Neural cell (in vitro differentiated cells): ENCODE results near the gene ABCG5. TPM values are rescaled to one million over a fixed set of nuclear protein-coding genes. Genes with fewer than 3 reads are reported as not detected.

Experiments
- H2AFZ ChIP-seq: fragments of 200-600, 300-800 bp; sonication (generic), shearing (Covaris generic); 2 replicates; pipeline ENCODE4 v1.6.0; 2014; ENCODE audit warnings: low read depth, mild to moderate bottlenecking, antibody characterized with exemption, low read length, moderate library complexity
- H3F3A ChIP-seq: fragments of 200-600 bp; shearing (Covaris generic); 2 replicates; pipeline ENCODE4 v1.6.1; 2016; ENCODE audit warnings: mild to moderate bottlenecking, moderate library complexity, mixed read lengths, antibody characterized with exemption, low read length; ENCODE audit not compliant: insufficient read depth, poor library complexity, severe bottlenecking
- H3K27ac ChIP-seq: fragments of 200-600, 300-800 bp; sonication (generic), shearing (Covaris generic); 2 replicates; pipeline ENCODE4 v1.5.1; 2014; ENCODE audit warnings: mild to moderate bottlenecking, low read length, moderate library complexity
- H3K27me3 ChIP-seq: fragments of 300-800, 200-600 bp; sonication (generic), shearing (Covaris generic); 2 replicates; pipeline ENCODE4 v1.6.0; 2014; ENCODE audit warnings: mild to moderate bottlenecking, low read depth, low read length, moderate library complexity; ENCODE audit not compliant: insufficient read depth
- H3K36me3 ChIP-seq: fragments of 300-800, 200-600 bp; sonication (generic), shearing (Covaris generic); 2 replicates; pipeline ENCODE4 v1.5.1; 2014; ENCODE audit warnings: mild to moderate bottlenecking, antibody characterized with exemption, low read length, moderate library complexity; ENCODE audit not compliant: insufficient read depth
- H3K4me2 ChIP-seq: fragments of 300-800, 200-600 bp; sonication (generic), shearing (Covaris generic); 2 replicates; pipeline ENCODE4 v1.6.0; 2014; ENCODE audit warnings: mild to moderate bottlenecking, low read length
- H3K4me3 ChIP-seq: fragments of 300-800, 200-600 bp; sonication (generic), shearing (Covaris generic); 2 replicates; pipeline ENCODE4 v1.5.1; 2014; ENCODE audit warnings: mild to moderate bottlenecking, low read length, moderate library complexity
- H3K79me2 ChIP-seq: fragments of 200-600 bp; shearing (Covaris generic); replicated peaks from 2 replicates; pipeline ENCODE4 v1.6.0; 2014; ENCODE audit warnings: mild to moderate bottlenecking, low read length, moderate library complexity; ENCODE audit not compliant: insufficient read depth
- H3K9ac ChIP-seq: fragments of 300-800, 200-600 bp; sonication (generic), shearing (Covaris generic); 2 replicates; pipeline ENCODE4 v1.6.1; 2016; ENCODE audit warnings: mild to moderate bottlenecking, low read length, mixed read lengths
- H3K9me2 ChIP-seq: fragments of 200-600 bp; shearing (Covaris generic); 2 replicates; pipeline ENCODE4 v1.6.1; 2016; ENCODE audit warnings: mild to moderate bottlenecking, low read length, mixed read lengths; ENCODE audit not compliant: insufficient read depth
- H3K9me3 ChIP-seq: fragments of 200-600, 300-800 bp; sonication (generic), shearing (Covaris generic); 2 replicates; pipeline ENCODE4 v1.6.1; 2016; ENCODE audit warnings: mild to moderate bottlenecking, mixed run types, low read length, moderate library complexity, mixed read lengths
- H4K20me1 ChIP-seq: fragments of 200-600 bp; shearing (Covaris generic); 2 replicates; pipeline ENCODE4 v1.6.1; 2016; ENCODE audit warnings: mild to moderate bottlenecking, mixed run types; ENCODE audit not compliant: insufficient read depth
- EP300 ChIP-seq: fragments of 450-650 bp; conservative IDR thresholded peaks from 2 replicates; pipeline ENCODE4 v1.6.1; 2014; ENCODE audit warnings: antibody characterized with exemption, mild to moderate bottlenecking, moderate library complexity; ENCODE audit not compliant: poor library complexity, severe bottlenecking
- EZH2 ChIP-seq: fragments of 200-600, 300-800 bp; shearing (Covaris generic), sonication (generic); IDR thresholded peaks from 2 replicates; pipeline ENCODE4 v1.6.1; 2014; ENCODE audit warnings: antibody characterized with exemption, low read length, borderline replicate concordance, mild to moderate bottlenecking; ENCODE audit not compliant: insufficient read depth, poor library complexity, severe bottlenecking
- MXI1 ChIP-seq: fragments of 450-650 bp; conservative IDR thresholded peaks from 2 replicates; pipeline ENCODE4 v1.6.1; 2014; ENCODE audit warnings: antibody characterized with exemption, mild to moderate bottlenecking; ENCODE audit not compliant: poor library complexity, severe bottlenecking
- POLR2AphosphoS5 ChIP-seq: IDR thresholded peaks from 2 replicates; pipeline ENCODE4 v1.6.1; 2012
- RAD21 ChIP-seq: fragments of 450-650 bp; conservative IDR thresholded peaks from 2 replicates; pipeline ENCODE4 v1.6.1; 2014; ENCODE audit warnings: antibody characterized with exemption, mild to moderate bottlenecking, moderate library complexity
- SMC3 ChIP-seq: fragments of 450-650 bp; conservative IDR thresholded peaks from 2 replicates; pipeline ENCODE4 v1.6.1; 2014; ENCODE audit warnings: antibody characterized with exemption, mild to moderate bottlenecking, moderate library complexity; ENCODE audit not compliant: poor library complexity
- TAF1 ChIP-seq: IDR thresholded peaks from 2 replicates; pipeline ENCODE4 v1.6.1; 2012; ENCODE audit warnings: low read depth
- polyA plus RNA-seq: library from polyadenylated mRNA; depleted of rRNA; stranded (reverse); fragments of >200 nt; gene quantifications from 2 replicates; pipeline ENCODE4 v1.2.3, GENCODE V29; 2014
- TF ChIP-seq, protein P1 (sequence below): IDR thresholded peaks from 2 replicates; pipeline ENCODE4 v1.6.1; 2012; ENCODE audit warnings: borderline replicate concordance
- TF ChIP-seq, protein P2 (sequence below): fragments of 450-650 bp; IDR thresholded peaks from 2 replicates; pipeline ENCODE4 v1.5.1; 2014; ENCODE audit warnings: antibody characterized with exemption, mild to moderate bottlenecking, moderate library complexity; ENCODE audit not compliant: poor library complexity, severe bottlenecking

The ABCG5 gene
- polyA plus RNA-seq, 1 donor from 2014 or later, result not detected

DNA sequence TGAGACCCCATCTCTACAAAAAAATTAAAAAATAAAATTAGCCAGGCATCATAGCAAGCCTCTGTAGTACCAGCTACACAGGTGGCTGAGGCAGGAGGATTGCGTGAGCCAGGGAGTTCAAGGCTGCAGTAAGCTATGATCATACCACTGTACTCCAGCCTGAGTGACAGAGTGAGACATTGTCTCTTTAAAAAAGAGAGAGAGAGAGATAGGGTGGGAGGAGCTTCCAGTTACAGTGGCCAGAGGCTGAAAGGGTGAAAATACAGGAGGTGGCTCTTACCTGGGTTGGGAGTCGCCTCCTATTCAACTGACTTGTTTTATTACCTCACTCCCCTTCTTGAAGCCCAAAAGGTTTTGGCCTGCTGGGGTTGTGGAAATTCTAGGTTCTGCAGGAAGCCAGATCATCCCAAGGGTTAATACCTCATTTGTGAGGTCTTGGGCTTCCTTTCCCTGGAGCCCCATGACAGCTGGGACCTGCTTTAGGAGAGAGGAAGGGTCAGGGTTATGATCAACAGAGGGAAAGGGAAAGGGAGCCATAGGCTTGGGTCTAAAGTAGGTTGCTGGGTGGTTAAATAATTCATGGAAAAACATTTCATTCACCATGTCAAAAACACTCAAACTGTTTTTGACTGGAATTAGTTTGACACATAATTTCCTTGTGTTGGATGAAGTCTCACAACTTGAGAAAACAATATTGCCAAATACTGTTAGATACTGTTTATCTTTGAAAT lies 47.4 kb downstream of the ABCG5 start:
- Histone ChIP-seq H3K36me3 (no peaks in the 10 kb centered on the region), H3K79me2 (no peaks in the 10 kb centered on the region), H3K27me3 (no peaks in the 10 kb centered on the region), H3K9ac (no peak overlapping the region), H2AFZ (no peak overlapping the region), H3K4me2 (no peak overlapping the region), H3K9me2 (no peaks in the 10 kb centered on the region), H3K4me3 (no peak overlapping the region), H3F3A (no peaks in the 10 kb centered on the region), H3K9me3 (no peaks in the 10 kb centered on the region), H3K27ac (no peak overlapping the region), H4K20me1 (no peaks in the 10 kb centered on the region)
- TF ChIP-seq, protein P1, sequence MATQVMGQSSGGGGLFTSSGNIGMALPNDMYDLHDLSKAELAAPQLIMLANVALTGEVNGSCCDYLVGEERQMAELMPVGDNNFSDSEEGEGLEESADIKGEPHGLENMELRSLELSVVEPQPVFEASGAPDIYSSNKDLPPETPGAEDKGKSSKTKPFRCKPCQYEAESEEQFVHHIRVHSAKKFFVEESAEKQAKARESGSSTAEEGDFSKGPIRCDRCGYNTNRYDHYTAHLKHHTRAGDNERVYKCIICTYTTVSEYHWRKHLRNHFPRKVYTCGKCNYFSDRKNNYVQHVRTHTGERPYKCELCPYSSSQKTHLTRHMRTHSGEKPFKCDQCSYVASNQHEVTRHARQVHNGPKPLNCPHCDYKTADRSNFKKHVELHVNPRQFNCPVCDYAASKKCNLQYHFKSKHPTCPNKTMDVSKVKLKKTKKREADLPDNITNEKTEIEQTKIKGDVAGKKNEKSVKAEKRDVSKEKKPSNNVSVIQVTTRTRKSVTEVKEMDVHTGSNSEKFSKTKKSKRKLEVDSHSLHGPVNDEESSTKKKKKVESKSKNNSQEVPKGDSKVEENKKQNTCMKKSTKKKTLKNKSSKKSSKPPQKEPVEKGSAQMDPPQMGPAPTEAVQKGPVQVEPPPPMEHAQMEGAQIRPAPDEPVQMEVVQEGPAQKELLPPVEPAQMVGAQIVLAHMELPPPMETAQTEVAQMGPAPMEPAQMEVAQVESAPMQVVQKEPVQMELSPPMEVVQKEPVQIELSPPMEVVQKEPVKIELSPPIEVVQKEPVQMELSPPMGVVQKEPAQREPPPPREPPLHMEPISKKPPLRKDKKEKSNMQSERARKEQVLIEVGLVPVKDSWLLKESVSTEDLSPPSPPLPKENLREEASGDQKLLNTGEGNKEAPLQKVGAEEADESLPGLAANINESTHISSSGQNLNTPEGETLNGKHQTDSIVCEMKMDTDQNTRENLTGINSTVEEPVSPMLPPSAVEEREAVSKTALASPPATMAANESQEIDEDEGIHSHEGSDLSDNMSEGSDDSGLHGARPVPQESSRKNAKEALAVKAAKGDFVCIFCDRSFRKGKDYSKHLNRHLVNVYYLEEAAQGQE, result no peak
- no peak for TF ChIP-seq POLR2AphosphoS5

DNA sequence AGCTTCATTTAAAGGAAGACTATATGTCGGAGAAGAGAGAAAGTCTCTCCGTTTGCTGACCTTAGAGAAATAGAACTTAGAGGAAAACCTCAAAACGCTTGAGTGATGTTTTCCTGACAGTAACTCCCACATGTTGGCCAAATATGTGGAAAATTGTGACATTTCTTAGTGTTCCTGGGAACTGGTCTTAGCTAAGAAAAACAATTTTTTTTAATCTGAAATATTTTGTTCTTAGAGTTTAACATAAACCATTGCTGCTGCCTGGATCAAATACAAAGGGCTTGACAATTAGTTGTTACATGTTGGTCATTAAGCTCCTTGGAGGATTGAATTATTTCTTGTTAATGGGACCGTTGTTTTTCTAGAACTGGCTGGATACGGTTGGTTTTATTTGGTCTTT lies 48.5 kb downstream of the ABCG5 start:
- Histone ChIP-seq H3F3A (no peaks in the 10 kb centered on the region), H3K27ac (no peak overlapping the region), H3K9me3 (no peaks in the 10 kb centered on the region), H3K36me3 (no peaks in the 10 kb centered on the region), H2AFZ (no peak overlapping the region), H3K4me2 (no peak overlapping the region), H3K9me2 (no peaks in the 10 kb centered on the region), H3K79me2 (no peaks in the 10 kb centered on the region), H3K4me3 (no peak overlapping the region), H3K27me3 (no peaks in the 10 kb centered on the region), H3K9ac (no peak overlapping the region), H4K20me1 (no peaks in the 10 kb centered on the region)
- TF ChIP-seq EP300, result no peak
- TF ChIP-seq RAD21, result no peak
- no peak for TF ChIP-seq MXI1
- no peak for TF ChIP-seq POLR2AphosphoS5
- TF ChIP-seq, protein P1, result no peak
- TF ChIP-seq SMC3, result no peak
- no peak for TF ChIP-seq EZH2
- no peak for TF ChIP-seq TAF1
- TF ChIP-seq, protein P2, sequence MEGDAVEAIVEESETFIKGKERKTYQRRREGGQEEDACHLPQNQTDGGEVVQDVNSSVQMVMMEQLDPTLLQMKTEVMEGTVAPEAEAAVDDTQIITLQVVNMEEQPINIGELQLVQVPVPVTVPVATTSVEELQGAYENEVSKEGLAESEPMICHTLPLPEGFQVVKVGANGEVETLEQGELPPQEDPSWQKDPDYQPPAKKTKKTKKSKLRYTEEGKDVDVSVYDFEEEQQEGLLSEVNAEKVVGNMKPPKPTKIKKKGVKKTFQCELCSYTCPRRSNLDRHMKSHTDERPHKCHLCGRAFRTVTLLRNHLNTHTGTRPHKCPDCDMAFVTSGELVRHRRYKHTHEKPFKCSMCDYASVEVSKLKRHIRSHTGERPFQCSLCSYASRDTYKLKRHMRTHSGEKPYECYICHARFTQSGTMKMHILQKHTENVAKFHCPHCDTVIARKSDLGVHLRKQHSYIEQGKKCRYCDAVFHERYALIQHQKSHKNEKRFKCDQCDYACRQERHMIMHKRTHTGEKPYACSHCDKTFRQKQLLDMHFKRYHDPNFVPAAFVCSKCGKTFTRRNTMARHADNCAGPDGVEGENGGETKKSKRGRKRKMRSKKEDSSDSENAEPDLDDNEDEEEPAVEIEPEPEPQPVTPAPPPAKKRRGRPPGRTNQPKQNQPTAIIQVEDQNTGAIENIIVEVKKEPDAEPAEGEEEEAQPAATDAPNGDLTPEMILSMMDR, result no peak
